HUES64 (cell line): Measurements from ENCODE around the gene MPI.
A peak's percentile ranks its signal among the peaks of the same experiment; 100 is the strongest.
"Not testable (repeated sequence)": the region's sequence is repeated elsewhere in the genome, so short reads cannot be mapped to it uniquely, and the experiment has no call there.

Experiments
- H3K27ac ChIP-seq: 2 replicates; pipeline ENCODE4 v1.7.0; 2013; ENCODE audit warnings: low read depth, low read length, inconsistent platforms
- H3K27me3 ChIP-seq: 2 replicates; pipeline ENCODE4 v1.6.1; 2013; ENCODE audit warnings: mild to moderate bottlenecking, low read length; ENCODE audit not compliant: insufficient read depth
- H3K36me3 ChIP-seq: 2 replicates; pipeline ENCODE4 v1.6.1; 2013; ENCODE audit warnings: mild to moderate bottlenecking, low read length; ENCODE audit not compliant: insufficient read depth
- H3K4me1 ChIP-seq: 2 replicates; pipeline ENCODE4 v1.6.1; 2013; ENCODE audit warnings: mild to moderate bottlenecking, low read length, moderate library complexity; ENCODE audit not compliant: insufficient read depth
- H3K4me3 ChIP-seq: 2 replicates; pipeline ENCODE4 v1.5.1; 2013; ENCODE audit warnings: mild to moderate bottlenecking, low read length, moderate library complexity
- H3K9ac ChIP-seq: 2 replicates; pipeline ENCODE4 v1.6.1; 2013; ENCODE audit warnings: mild to moderate bottlenecking, low read depth, low read length
- H3K9me3 ChIP-seq: 2 replicates; pipeline ENCODE4 v1.6.1; 2013; ENCODE audit warnings: low read depth, low read length; ENCODE audit not compliant: insufficient read depth
- WGBS: fragments of 150-250, 120-280 bp; methylation state at CpG from one replicate; pipeline ENCODE4 v1.1.7; 2013; ENCODE audit warnings: missing lambda C conversion rate; 5-methylcytosine and 5-hydroxymethylcytosine counted together

The MPI gene

GRCh38 chr15:74907163-74907870 is 17.5 kb downstream of the MPI start:
- H3K27ac ChIP-seq, result peak overlapping the region; percentile 72
- H3K9ac ChIP-seq, result peak overlapping the region; percentile 92
- H3K27me3 ChIP-seq, result no peaks in the 10 kb centered on the region
- peak overlapping the region; percentile 77 for H3K4me3 ChIP-seq
- 54% methylated on average over 8 of the region's 8 CpGs for WGBS
- peaks cover 42% of the 10 kb centered on the region for H3K36me3 ChIP-seq
- peaks cover 6% of the 10 kb centered on the region; the same call in 1 of the 2 replicates for H3K4me1 ChIP-seq
- no peaks in the 10 kb centered on the region for H3K9me3 ChIP-seq

GRCh38 chr15:74908635-74909034 is 18.8 kb downstream of the MPI start:
- Histone ChIP-seq H3K9me3 (no peaks in the 10 kb centered on the region), H3K36me3 (peaks cover 44% of the 10 kb centered on the region), H3K27ac (no peak overlapping the region), H3K9ac (no peak overlapping the region), H3K4me3 (no peak overlapping the region), H3K27me3 (no peaks in the 10 kb centered on the region), H3K4me1 (peaks cover 6% of the 10 kb centered on the region; the same call in 1 of the 2 replicates)
- WGBS, result 96% methylated on average over 4 of the region's 4 CpGs

GRCh38 chr15:74913041-74913440 is 23.2 kb downstream of the MPI start:
- Histone ChIP-seq H3K4me1 (no peaks in the 10 kb centered on the region), H3K9me3 (no peaks in the 10 kb centered on the region), H3K27ac (no peak overlapping the region), H3K27me3 (no peaks in the 10 kb centered on the region), H3K9ac (no peak overlapping the region), H3K4me3 (no peak overlapping the region), H3K36me3 (peaks cover 69% of the 10 kb centered on the region)
- 98% methylated on average over 9 of the region's 9 CpGs for WGBS

- not testable (repeated sequence) for H3K27me3 ChIP-seq, H3K9ac ChIP-seq, H3K27ac ChIP-seq, H3K4me3 ChIP-seq, H3K9me3 ChIP-seq, H3K4me1 ChIP-seq
- H3K36me3 ChIP-seq, result peaks cover 77% of the 10 kb centered on the region
- WGBS, result 98% methylated on average over 8 of the region's 8 CpGs
Measured at GRCh38 chr15:74913799-74914198, 24.0 kb downstream of the MPI start.

GRCh38 chr15:74917676-74918075 is 27.8 kb downstream of the MPI start:
- peaks cover 92% of the 10 kb centered on the region for H3K36me3 ChIP-seq
- H3K9me3 ChIP-seq, result no peaks in the 10 kb centered on the region
- WGBS, result 94% methylated on average over 5 of the region's 6 CpGs

GRCh38 chr15:74920456-74920855 is 30.6 kb downstream of the MPI start:
- H3K4me3 ChIP-seq, result no peak overlapping the region
- peaks cover 94% of the 10 kb centered on the region for H3K36me3 ChIP-seq
- 96% methylated on average over 8 of the region's 8 CpGs for WGBS

More at GRCh38 chr15:74917676-74918075, 27.8 kb downstream of the MPI start:
- Histone ChIP-seq H3K4me1 (no peaks in the 10 kb centered on the region), H3K4me3 (no peak overlapping the region), H3K9ac (no peak overlapping the region), H3K27ac (no peak overlapping the region), H3K27me3 (no peaks in the 10 kb centered on the region)

GRCh38 chr15:74924525-74924924 is 34.7 kb downstream of the MPI start:
- Histone ChIP-seq H3K36me3 (peaks cover 91% of the 10 kb centered on the region), H3K27me3 (no peaks in the 10 kb centered on the region)
- 96% methylated on average over 3 of the region's 3 CpGs for WGBS

More at GRCh38 chr15:74920456-74920855, 30.6 kb downstream of the MPI start:
- Histone ChIP-seq H3K4me1 (no peaks in the 10 kb centered on the region), H3K27ac (no peak overlapping the region), H3K9me3 (no peaks in the 10 kb centered on the region), H3K9ac (no peak overlapping the region), H3K27me3 (no peaks in the 10 kb centered on the region)

GRCh38 chr15:74928771-74929198 is 38.9 kb downstream of the MPI start:
- 95% methylated on average over 5 of the region's 5 CpGs for WGBS
- Histone ChIP-seq H3K4me1 (no peaks in the 10 kb centered on the region), H3K4me3 (no peak overlapping the region), H3K27ac (no peak overlapping the region), H3K9ac (no peak overlapping the region), H3K36me3 (peaks cover 71% of the 10 kb centered on the region), H3K9me3 (no peaks in the 10 kb centered on the region), H3K27me3 (no peaks in the 10 kb centered on the region)

More at GRCh38 chr15:74924525-74924924, 34.7 kb downstream of the MPI start:
- no peaks in the 10 kb centered on the region for H3K4me1 ChIP-seq
- no peak overlapping the region for H3K4me3 ChIP-seq
- no peak overlapping the region for H3K9ac ChIP-seq
- H3K9me3 ChIP-seq, result no peaks in the 10 kb centered on the region
- H3K27ac ChIP-seq, result no peak overlapping the region

- Histone ChIP-seq H3K4me1 (no peaks in the 10 kb centered on the region), H3K27ac (no peak overlapping the region), H3K36me3 (peaks cover 35% of the 10 kb centered on the region), H3K4me3 (no peak overlapping the region), H3K27me3 (no peaks in the 10 kb centered on the region), H3K9ac (no peak overlapping the region), H3K9me3 (no peaks in the 10 kb centered on the region)
- WGBS, result 92% methylated on average over 2 of the region's 2 CpGs
Measured at GRCh38 chr15:74933573-74933972, 43.7 kb downstream of the MPI start.

GRCh38 chr15:74935193-74935592 is 45.4 kb downstream of the MPI start:
- 87% methylated on average over 3 of the region's 3 CpGs for WGBS
- H3K4me3 ChIP-seq, result not testable (repeated sequence)

GRCh38 chr15:74937272-74937589 is 47.4 kb downstream of the MPI start:
- H3K4me3 ChIP-seq, result peak overlapping the region; percentile 83
- H3K9ac ChIP-seq, result peak overlapping the region; percentile 95
- H3K9me3 ChIP-seq, result no peaks in the 10 kb centered on the region
- peaks cover 6% of the 10 kb centered on the region; the same call in 1 of the 2 replicates for H3K36me3 ChIP-seq
- H3K27me3 ChIP-seq, result no peaks in the 10 kb centered on the region
- no peaks in the 10 kb centered on the region for H3K4me1 ChIP-seq
- peak overlapping the region; percentile 98 for H3K27ac ChIP-seq
- under 1% methylated on average over 18 of the region's 18 CpGs for WGBS

More at GRCh38 chr15:74935193-74935592, 45.4 kb downstream of the MPI start:
- H3K27me3 ChIP-seq, H3K9me3 ChIP-seq, H3K4me1 ChIP-seq, H3K9ac ChIP-seq, H3K27ac ChIP-seq: not testable (repeated sequence)
- peaks cover 24% of the 10 kb centered on the region for H3K36me3 ChIP-seq
